Hepatocyte (in vitro differentiated cells): ENCODE data around the gene TCHP. TPM values are rescaled to one million over a fixed set of nuclear protein-coding genes. Genes with fewer than 3 reads are reported as not detected.
A peak's percentile ranks its signal among the peaks of the same experiment; 100 is the strongest.
"Not testable (repeated sequence)": the region's sequence is repeated elsewhere in the genome, so short reads cannot be mapped to it uniquely, and the experiment has no call there.

Experiments used
- DNase-seq: peaks from one replicate; pipeline ENCODE4 v3.0.0-alpha.2; 2016; ENCODE audit warnings: low spot score
- H2AFZ ChIP-seq: fragments of 200-600 bp; sonication (generic); 2 replicates; pipeline ENCODE4 v1.6.0; 2016; ENCODE audit warnings: antibody characterized with exemption, mild to moderate bottlenecking
- H3K27ac ChIP-seq: fragments of 200-600 bp; sonication (generic); 2 replicates; pipeline ENCODE4 v1.5.1; 2016; ENCODE audit warnings: mild to moderate bottlenecking
- H3K27me3 ChIP-seq: fragments of 200-600 bp; sonication (generic); 2 replicates; pipeline ENCODE4 v1.6.1; 2016
- H3K36me3 ChIP-seq: fragments of 200-600 bp; sonication (generic); replicated peaks from 2 replicates; pipeline ENCODE4 v1.5.1; 2016; ENCODE audit warnings: low read depth; ENCODE audit not compliant: insufficient read depth
- H3K4me1 ChIP-seq: fragments of 200-600 bp; sonication (generic); 2 replicates; pipeline ENCODE4 v1.5.1; 2016; ENCODE audit warnings: mild to moderate bottlenecking, moderate library complexity; ENCODE audit not compliant: insufficient read depth
- H3K4me2 ChIP-seq: fragments of 200-600 bp; sonication (generic); 2 replicates; pipeline ENCODE4 v1.6.0; 2016
- H3K4me3 ChIP-seq: fragments of 200-600 bp; sonication (generic); 2 replicates; pipeline ENCODE4 v1.5.1; 2016; ENCODE audit warnings: mild to moderate bottlenecking
- H3K79me2 ChIP-seq: fragments of 200-600 bp; sonication (generic); 2 replicates; pipeline ENCODE4 v1.6.0; 2017; ENCODE audit warnings: mild to moderate bottlenecking
- H3K9me2 ChIP-seq: fragments of 200-600 bp; sonication (generic); replicated peaks from 2 replicates; pipeline ENCODE4 v1.6.0; 2017; ENCODE audit warnings: mild to moderate bottlenecking; ENCODE audit not compliant: insufficient read depth
- H3K9me3 ChIP-seq: fragments of 200-600 bp; sonication (generic); 2 replicates; pipeline ENCODE4 v1.5.1; 2016; ENCODE audit warnings: low read depth, mild to moderate bottlenecking
- H4K20me1 ChIP-seq: fragments of 200-600 bp; sonication (generic); 2 replicates; pipeline ENCODE4 v1.6.0; 2016; ENCODE audit warnings: mild to moderate bottlenecking; ENCODE audit not compliant: insufficient read depth, poor library complexity, severe bottlenecking
- CTCF ChIP-seq: fragments of 200-600 bp; sonication (generic); IDR thresholded peaks from 2 replicates; pipeline ENCODE4 v1.5.1; 2016; ENCODE audit warnings: antibody characterized with exemption, mild to moderate bottlenecking; ENCODE audit not compliant: poor library complexity
- EZH2 ChIP-seq: fragments of 200-600 bp; sonication (generic); IDR thresholded peaks from 2 replicates; pipeline ENCODE4 v1.6.1; 2016; ENCODE audit warnings: antibody characterized with exemption, mild to moderate bottlenecking, borderline replicate concordance
- EZH2phosphoT487 ChIP-seq: fragments of 200-600 bp; sonication (generic); IDR thresholded peaks from one replicate; pipeline ENCODE4 v1.6.1; 2018; ENCODE audit warnings: antibody characterized with exemption, mild to moderate bottlenecking, low read depth, moderate library complexity; ENCODE audit not compliant: unreplicated experiment, severe bottlenecking
- WGBS: methylation state at CpG from one replicate; pipeline ENCODE4 v1.1.6; 2016; ENCODE audit warnings: low lambda C conversion rate; ENCODE audit errors: missing lambda C conversion rate; 5-methylcytosine and 5-hydroxymethylcytosine counted together
- polyA plus RNA-seq: library from polyadenylated mRNA; unstranded; fragments of >200 nt; fragmentation: Nextera tagmentation; extraction: Ambion mirVana; gene quantifications from 2 replicates; pipeline ENCODE4 v1.2.1, GENCODE V29; 2016
- total RNA-seq: library from RNA; depleted of rRNA; stranded (reverse); fragments of >200 nt; gene quantifications from 2 replicates; pipeline ENCODE4 v1.2.3, GENCODE V29; 2014

Gene TCHP
- total and polyA plus RNA-seq, 2 experiments from 2014 or later, result 5.5 to 8.0 TPM

- DNase-seq, result peak; percentile 53
- H3K27ac ChIP-seq, result no peak overlapping the region
- H3K9me2 ChIP-seq, result no peaks in the 10 kb centered on the region
- no peak for TF ChIP-seq EZH2
- TF ChIP-seq CTCF, result peak; percentile 50
- H3K27me3 ChIP-seq, result no peaks in the 10 kb centered on the region
- 77% methylated on average over 8 of the region's 8 CpGs for WGBS
- no peaks in the 10 kb centered on the region for H3K79me2 ChIP-seq
- H2AFZ ChIP-seq, result no peak overlapping the region
- H3K4me2 ChIP-seq, result no peak overlapping the region
- no peaks in the 10 kb centered on the region for H4K20me1 ChIP-seq
- peaks cover 7% of the 10 kb centered on the region for H3K4me1 ChIP-seq
- H3K4me3 ChIP-seq, result no peak overlapping the region
- H3K36me3 ChIP-seq, result no peaks in the 10 kb centered on the region
- H3K9me3 ChIP-seq, result no peaks in the 10 kb centered on the region
Measured at GRCh38 chr12:109927622-109928021, 27.5 kb downstream of the TCHP start.

- TF ChIP-seq CTCF, result no peak
- TF ChIP-seq EZH2, result no peak
- no peak for TF ChIP-seq EZH2phosphoT487
- Histone ChIP-seq H3K9me3 (no peaks in the 10 kb centered on the region), H3K4me2 (no peak overlapping the region), H3K79me2 (no peaks in the 10 kb centered on the region), H4K20me1 (no peaks in the 10 kb centered on the region), H2AFZ (no peak overlapping the region), H3K4me1 (peaks cover 7% of the 10 kb centered on the region), H3K27me3 (no peaks in the 10 kb centered on the region), H3K4me3 (no peak overlapping the region), H3K9me2 (no peaks in the 10 kb centered on the region), H3K27ac (no peak overlapping the region), H3K36me3 (no peaks in the 10 kb centered on the region)
- no peak for DNase-seq
- WGBS, result 97% methylated on average over 12 of the region's 12 CpGs
Measured at GRCh38 chr12:109928058-109928656, 28.1 kb downstream of the TCHP start.

- not testable (repeated sequence) for H3K36me3 ChIP-seq, H3K9me2 ChIP-seq, DNase-seq, H3K4me3 ChIP-seq, H3K4me1 ChIP-seq, H4K20me1 ChIP-seq, H3K9me3 ChIP-seq, H3K79me2 ChIP-seq, H2AFZ ChIP-seq, H3K27me3 ChIP-seq
- peak overlapping the region; percentile 9 for H3K27ac ChIP-seq
- H3K4me2 ChIP-seq, result peak overlapping the region; percentile 46
- WGBS, result 93% methylated on average over 14 of the region's 14 CpGs
Measured at GRCh38 chr12:109929326-109929725, 29.3 kb downstream of the TCHP start.

GRCh38 chr12:109930028-109930800 lies 30.1 kb downstream of the TCHP start:
- H4K20me1 ChIP-seq, result no peaks in the 10 kb centered on the region
- peak overlapping the region; percentile 9 for H3K27ac ChIP-seq
- TF ChIP-seq EZH2phosphoT487 (no peak), EZH2 (no peak), CTCF (no peak)
- H3K4me1 ChIP-seq, result peaks cover 7% of the 10 kb centered on the region
- no peak overlapping the region for H3K4me3 ChIP-seq
- no peaks in the 10 kb centered on the region for H3K27me3 ChIP-seq
- no peaks in the 10 kb centered on the region for H3K9me2 ChIP-seq
- no peak for DNase-seq
- H2AFZ ChIP-seq, result no peak overlapping the region
- H3K4me2 ChIP-seq, result peak overlapping the region; percentile 46
- H3K36me3 ChIP-seq, result no peaks in the 10 kb centered on the region
- no peaks in the 10 kb centered on the region for H3K79me2 ChIP-seq
- no peaks in the 10 kb centered on the region for H3K9me3 ChIP-seq
- 82% methylated on average over 16 of the region's 16 CpGs for WGBS
